Measurements from ENCODE around the gene ALDH1B1. TPM values are rescaled to one million over a fixed set of nuclear protein-coding genes. Genes with fewer than 3 reads are reported as not detected.
"Not testable (repeated sequence)": the region's sequence is repeated elsewhere in the genome, so short reads cannot be mapped to it uniquely, and the experiment has no call there.

The ALDH1B1 gene
- total RNA-seq, 1 experiment from 2014 or later, result 29.0 TPM

DNA sequence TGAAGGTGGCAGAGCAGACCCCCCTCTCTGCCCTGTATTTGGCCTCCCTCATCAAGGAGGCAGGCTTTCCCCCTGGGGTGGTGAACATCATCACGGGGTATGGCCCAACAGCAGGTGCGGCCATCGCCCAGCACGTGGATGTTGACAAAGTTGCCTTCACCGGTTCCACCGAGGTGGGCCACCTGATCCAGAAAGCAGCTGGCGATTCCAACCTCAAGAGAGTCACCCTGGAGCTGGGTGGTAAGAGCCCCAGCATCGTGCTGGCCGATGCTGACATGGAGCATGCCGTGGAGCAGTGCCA lies 3.8 kb downstream of the ALDH1B1 start:
- Histone ChIP-seq H3F3A (ENCODE audit: low read length, unreplicated experiment) (no peaks in the 10 kb centered on the region), H3K27ac (ENCODE audit: low read length) (no peak overlapping the region), H3K4me3 (ENCODE audit: low read length) (no peak overlapping the region), H3K27me3 (ENCODE audit: low read length) (no peaks in the 10 kb centered on the region), H3K4me2 (ENCODE audit: low read length) (no peak overlapping the region), H3K79me2 (ENCODE audit: low read length) (peaks cover 32% of the 10 kb centered on the region), H3K36me3 (ENCODE audit: low read depth, low read length) (peaks cover 7% of the 10 kb centered on the region), H2AFZ (ENCODE audit: low read length) (no peak overlapping the region), H4K20me1 (ENCODE audit: low read length) (no peaks in the 10 kb centered on the region), H3K9ac (ENCODE audit: low read length) (no peak overlapping the region), H3K4me1 (ENCODE audit: insufficient read depth, low read length) (no peaks in the 10 kb centered on the region), H3K9me3 (ENCODE audit: low read length) (no peaks in the 10 kb centered on the region), H3K9me2 (replicated peaks; ENCODE audit: low read length) (no peaks in the 10 kb centered on the region)
- DNase-seq (no peak), ATAC-seq (no peak)
- intact Hi-C loops (cut with micrococcal nuclease), result no loop called here
- TF ChIP-seq, protein P1, sequence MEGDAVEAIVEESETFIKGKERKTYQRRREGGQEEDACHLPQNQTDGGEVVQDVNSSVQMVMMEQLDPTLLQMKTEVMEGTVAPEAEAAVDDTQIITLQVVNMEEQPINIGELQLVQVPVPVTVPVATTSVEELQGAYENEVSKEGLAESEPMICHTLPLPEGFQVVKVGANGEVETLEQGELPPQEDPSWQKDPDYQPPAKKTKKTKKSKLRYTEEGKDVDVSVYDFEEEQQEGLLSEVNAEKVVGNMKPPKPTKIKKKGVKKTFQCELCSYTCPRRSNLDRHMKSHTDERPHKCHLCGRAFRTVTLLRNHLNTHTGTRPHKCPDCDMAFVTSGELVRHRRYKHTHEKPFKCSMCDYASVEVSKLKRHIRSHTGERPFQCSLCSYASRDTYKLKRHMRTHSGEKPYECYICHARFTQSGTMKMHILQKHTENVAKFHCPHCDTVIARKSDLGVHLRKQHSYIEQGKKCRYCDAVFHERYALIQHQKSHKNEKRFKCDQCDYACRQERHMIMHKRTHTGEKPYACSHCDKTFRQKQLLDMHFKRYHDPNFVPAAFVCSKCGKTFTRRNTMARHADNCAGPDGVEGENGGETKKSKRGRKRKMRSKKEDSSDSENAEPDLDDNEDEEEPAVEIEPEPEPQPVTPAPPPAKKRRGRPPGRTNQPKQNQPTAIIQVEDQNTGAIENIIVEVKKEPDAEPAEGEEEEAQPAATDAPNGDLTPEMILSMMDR (conservative IDR thresholded peaks at IDR 0.05; ENCODE audit: low read depth, low read length), result no peak
- TF ChIP-seq EZH2phosphoT487 (IDR thresholded peaks at IDR 0.05; ENCODE audit: borderline replicate concordance, low read length) (no peak), EZH2 (IDR thresholded peaks at IDR 0.05; ENCODE audit: low read length, unreplicated experiment) (no peak)
- POLR2A ChIA-PET (ENCODE audit: unreplicated experiment), result no interaction called here
- CTCF ChIA-PET, result no interaction called here
- BruUV-seq (replicated peaks), result no TSS peak

GRCh38 chr9:38399191-38399590 lies 6.7 kb downstream of the ALDH1B1 start:
- H3K4me3 ChIP-seq (ENCODE audit: low read length); POLR2A ChIA-PET (ENCODE audit: unreplicated experiment); H3K27me3 ChIP-seq (ENCODE audit: low read length); H3F3A ChIP-seq (ENCODE audit: low read length, unreplicated experiment); H3K4me1 ChIP-seq (ENCODE audit: insufficient read depth, low read length); H3K27ac ChIP-seq (ENCODE audit: low read length); BruUV-seq (replicated peaks); H3K9me2 ChIP-seq (replicated peaks; ENCODE audit: low read length); H4K20me1 ChIP-seq (ENCODE audit: low read length); H3K9ac ChIP-seq (ENCODE audit: low read length); DNase-seq; ATAC-seq; H3K36me3 ChIP-seq (ENCODE audit: low read depth, low read length); CTCF ChIA-PET; H2AFZ ChIP-seq (ENCODE audit: low read length); H3K4me2 ChIP-seq (ENCODE audit: low read length); intact Hi-C loops (cut with micrococcal nuclease); H3K9me3 ChIP-seq (ENCODE audit: low read length): not testable (repeated sequence)
- H3K79me2 ChIP-seq (ENCODE audit: low read length), result peaks cover 16% of the 10 kb centered on the region

- BruUV-seq (replicated peaks), result no TSS peak
- no peak overlapping the region for H2AFZ ChIP-seq (ENCODE audit: low read length)
- no peaks in the 10 kb centered on the region for H4K20me1 ChIP-seq (ENCODE audit: low read length)
- H3K9ac ChIP-seq (ENCODE audit: low read length), result no peak overlapping the region
- 0 out of 2 replicates have a peak, but pooled peaks cover 4% of the 10 kb centered on the region for H3K27me3 ChIP-seq (ENCODE audit: low read length)
- no peaks in the 10 kb centered on the region for H3K36me3 ChIP-seq (ENCODE audit: low read depth, low read length)
- H3K9me2 ChIP-seq (replicated peaks; ENCODE audit: low read length), result no peaks in the 10 kb centered on the region
- no peak for ATAC-seq
- no peaks in the 10 kb centered on the region for H3K4me1 ChIP-seq (ENCODE audit: insufficient read depth, low read length)
- H3K4me2 ChIP-seq (ENCODE audit: low read length), result no peak overlapping the region
- no peak for DNase-seq
- intact Hi-C loops (cut with micrococcal nuclease), result loop anchor here (2.0 kb wide), 1 partner anchor 31 kb away; no protein-coding TSS in a partner anchor
- CTCF ChIA-PET, result no interaction called here
- H3F3A ChIP-seq (ENCODE audit: low read length, unreplicated experiment), result no peaks in the 10 kb centered on the region
- H3K27ac ChIP-seq (ENCODE audit: low read length), result no peak overlapping the region
- TF ChIP-seq EZH2 (IDR thresholded peaks at IDR 0.05; ENCODE audit: low read length, unreplicated experiment) (no peak), EZH2phosphoT487 (IDR thresholded peaks at IDR 0.05; ENCODE audit: borderline replicate concordance, low read length) (no peak)
- TF ChIP-seq, protein P1 (conservative IDR thresholded peaks at IDR 0.05; ENCODE audit: low read depth, low read length), result no peak
- H3K79me2 ChIP-seq (ENCODE audit: low read length), result no peaks in the 10 kb centered on the region
- POLR2A ChIA-PET (ENCODE audit: unreplicated experiment), result no interaction called here
- H3K4me3 ChIP-seq (ENCODE audit: low read length), result no peak overlapping the region
- H3K9me3 ChIP-seq (ENCODE audit: low read length), result no peaks in the 10 kb centered on the region
Measured at GRCh38 chr9:38401994-38402393, 9.5 kb downstream of the ALDH1B1 start.

Data from PC-3 (cell line).